ENCODE data around the gene CIAO2B.
A peak's percentile ranks its signal among the peaks of the same experiment; 100 is the strongest.
"Not testable (repeated sequence)": the region's sequence is repeated elsewhere in the genome, so short reads cannot be mapped to it uniquely, and the experiment has no call there.

CIAO2B gene

DNA sequence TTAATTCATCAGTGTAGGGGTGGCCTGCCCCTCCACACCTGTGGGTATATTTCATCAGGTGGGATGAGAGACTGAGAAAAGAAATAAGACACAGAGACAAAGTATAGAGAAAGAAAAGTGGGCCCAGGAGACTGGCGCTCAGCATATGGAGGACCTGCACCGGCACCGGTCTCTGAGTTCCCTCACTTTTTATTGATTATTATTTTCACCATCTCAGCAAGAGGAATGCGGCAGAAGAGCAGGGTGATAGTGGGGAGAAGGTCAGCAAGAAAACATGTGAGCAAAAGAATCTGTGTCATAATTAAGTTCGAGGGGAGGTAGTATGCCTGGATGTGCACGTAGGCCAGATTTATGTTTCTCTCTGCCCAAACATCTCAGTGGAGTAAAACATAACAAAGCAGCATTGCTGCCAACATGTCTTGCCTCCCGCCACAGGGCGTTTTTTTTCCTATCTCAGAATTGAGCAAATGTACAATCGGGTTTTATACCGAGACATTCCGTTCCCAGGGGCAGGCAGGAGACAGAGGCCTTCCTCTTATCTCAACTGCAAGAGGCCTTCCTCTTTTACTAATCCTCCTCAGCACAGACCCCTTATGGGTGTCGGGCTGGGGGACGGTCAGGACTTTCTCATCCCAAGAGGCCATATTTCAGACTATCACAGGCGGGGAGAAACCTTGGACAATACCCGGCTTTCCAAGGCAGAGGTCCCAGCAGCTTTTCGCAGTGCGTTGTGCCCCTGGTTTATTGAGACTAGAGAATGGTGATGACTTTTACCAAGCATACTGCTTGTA lies 21.4 kb upstream of the CIAO2B start:
- not testable (repeated sequence) for DNase-seq (ENCODE audit: low read depth in 2 of 2)

- peak; percentile 15 to 29 for DNase-seq (ENCODE audit: low read depth in 2 of 2)
Observed at GRCh38 chr16:66954097-66954659, 20.0 kb upstream of the CIAO2B start.

DNA sequence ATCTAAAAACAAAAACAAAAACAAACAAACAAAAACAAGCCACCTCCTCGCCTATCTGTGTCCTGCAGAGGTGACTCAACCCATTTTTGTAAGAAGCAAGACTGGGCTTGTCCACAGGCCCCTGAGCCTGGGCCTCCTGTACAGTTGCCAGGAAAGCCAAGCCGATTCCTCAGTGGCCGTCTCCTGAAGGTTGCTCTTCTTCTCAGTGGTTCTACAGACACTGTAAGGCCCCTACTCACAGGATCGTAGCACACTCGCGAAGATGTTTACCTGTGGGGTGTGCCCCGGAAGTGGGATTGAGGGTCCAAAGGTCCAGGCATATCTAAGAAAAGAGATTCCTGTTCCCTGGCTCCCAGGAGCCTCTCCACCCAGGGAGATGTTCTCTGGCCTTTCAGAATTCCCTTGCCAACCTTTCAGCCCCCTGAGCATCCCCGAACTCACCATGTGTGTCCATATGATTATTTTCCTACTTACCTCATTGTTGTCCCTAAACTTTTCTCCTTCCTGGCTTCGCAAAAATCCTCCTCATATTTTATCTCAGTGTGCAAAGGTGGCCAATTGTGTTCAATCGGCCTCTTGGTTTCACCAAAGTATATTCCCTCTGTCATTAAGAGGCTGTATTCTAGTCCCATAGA lies 19.4 kb upstream of the CIAO2B start:
- DNase-seq (ENCODE audit: low read depth in 2 of 2): no peak

DNA sequence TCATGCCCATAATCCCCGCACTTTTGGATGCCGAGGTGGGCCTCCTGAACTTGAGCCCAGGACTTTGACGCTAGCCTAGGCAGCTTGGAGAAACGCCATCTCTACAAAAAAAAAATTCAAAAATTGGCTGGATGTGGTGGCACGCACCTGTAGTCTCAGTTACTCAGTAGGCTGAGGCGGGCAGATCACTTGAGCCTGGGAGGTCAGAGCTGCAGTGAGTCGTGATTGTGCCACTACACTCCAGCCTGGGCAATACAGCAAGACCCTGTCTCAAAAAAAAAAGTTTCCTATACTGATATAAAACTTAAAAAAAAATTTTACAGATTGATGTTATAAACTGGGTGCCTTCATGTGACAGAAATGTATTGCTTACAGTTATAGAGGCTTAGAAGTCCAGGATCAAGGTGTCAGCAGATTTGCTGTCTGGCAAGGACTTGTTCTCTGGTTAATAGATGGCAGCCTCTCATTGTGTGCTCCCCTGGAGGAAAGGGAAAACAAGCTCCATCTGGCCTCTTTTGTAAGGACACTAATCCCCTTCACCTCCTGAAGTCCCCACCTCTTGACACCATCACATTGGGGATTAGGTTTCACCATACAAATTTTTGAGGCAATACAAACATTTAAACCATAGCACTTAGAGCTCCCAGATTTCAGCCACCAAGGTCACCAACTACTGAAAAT lies 18.4 kb upstream of the CIAO2B start:
- DNase-seq (ENCODE audit: low read depth in 2 of 2): no peak

DNA sequence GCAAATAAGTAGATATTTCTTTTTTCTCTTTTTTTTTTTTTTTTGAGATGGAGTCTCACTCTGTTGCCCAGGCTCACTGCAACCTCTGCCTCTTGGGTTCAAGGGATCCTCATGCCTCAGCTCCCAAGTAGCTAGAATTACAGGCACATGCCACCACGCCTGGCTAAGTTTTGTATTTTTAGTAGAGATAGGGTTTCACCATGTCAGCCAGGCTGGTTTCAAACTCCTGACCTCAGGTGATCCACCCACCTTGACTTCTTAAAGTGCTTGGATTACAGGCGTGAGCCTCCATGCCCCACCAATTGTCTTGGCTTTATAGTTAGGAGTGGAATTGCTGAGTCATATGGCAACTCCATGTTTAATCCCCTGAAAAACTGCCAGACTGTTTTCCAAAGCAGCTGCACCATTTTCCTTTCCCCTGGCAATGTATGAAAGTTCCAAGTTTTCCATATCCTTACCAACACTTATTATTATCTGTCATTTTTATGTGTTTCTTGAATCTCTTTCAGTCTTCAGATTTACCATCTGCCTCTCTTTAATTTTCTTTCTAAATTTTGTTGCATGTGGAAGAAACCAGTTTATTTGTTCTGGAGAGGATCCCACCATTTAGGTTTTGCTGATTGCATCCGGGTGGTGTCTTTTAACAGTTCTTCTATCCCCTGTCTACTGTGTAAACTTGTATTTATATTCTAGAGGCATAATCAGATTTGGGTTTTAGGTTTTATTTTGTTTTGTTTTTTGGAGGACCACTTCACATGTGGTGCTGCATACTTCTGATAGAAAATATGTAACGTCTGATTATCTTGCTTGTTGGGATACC lies 17.0 kb upstream of the CIAO2B start:
- DNase-seq (ENCODE audit: low read depth in 2 of 2): no peak

GRCh38 chr16:66950437-66950836 lies 16.2 kb upstream of the CIAO2B start:
- DNase-seq (ENCODE audit: low read depth in 2 of 2): no peak

GRCh38 chr16:66949472-66949871 lies 15.3 kb upstream of the CIAO2B start:
- DNase-seq (ENCODE audit: low read depth in 2 of 2): no peak

DNA sequence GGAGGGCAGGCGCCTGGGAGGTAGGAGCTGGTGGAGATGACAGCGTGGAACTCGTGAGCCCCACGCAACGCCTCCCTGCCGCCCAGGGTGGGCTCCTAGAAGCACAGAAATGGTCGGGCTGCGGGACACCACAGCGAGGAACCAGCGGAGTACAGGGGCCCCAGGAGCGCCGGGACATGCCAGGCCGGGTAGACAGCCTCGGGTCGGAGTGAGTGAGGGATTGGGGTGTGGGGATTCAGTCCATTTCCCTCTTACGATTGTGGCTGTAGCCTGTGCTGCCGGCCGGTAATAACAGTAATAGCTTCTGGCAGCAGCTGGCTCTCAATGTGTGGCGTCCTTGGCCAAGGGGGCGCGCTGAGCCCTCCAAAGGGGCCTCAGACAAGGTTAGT lies 14.6 kb upstream of the CIAO2B start:
- DNase-seq (ENCODE audit: low read depth in 2 of 2): no peak

- DNase-seq (ENCODE audit: low read depth in 2 of 2): no peak
Observed at GRCh38 chr16:66948134-66948836, 14.1 kb upstream of the CIAO2B start.

DNA sequence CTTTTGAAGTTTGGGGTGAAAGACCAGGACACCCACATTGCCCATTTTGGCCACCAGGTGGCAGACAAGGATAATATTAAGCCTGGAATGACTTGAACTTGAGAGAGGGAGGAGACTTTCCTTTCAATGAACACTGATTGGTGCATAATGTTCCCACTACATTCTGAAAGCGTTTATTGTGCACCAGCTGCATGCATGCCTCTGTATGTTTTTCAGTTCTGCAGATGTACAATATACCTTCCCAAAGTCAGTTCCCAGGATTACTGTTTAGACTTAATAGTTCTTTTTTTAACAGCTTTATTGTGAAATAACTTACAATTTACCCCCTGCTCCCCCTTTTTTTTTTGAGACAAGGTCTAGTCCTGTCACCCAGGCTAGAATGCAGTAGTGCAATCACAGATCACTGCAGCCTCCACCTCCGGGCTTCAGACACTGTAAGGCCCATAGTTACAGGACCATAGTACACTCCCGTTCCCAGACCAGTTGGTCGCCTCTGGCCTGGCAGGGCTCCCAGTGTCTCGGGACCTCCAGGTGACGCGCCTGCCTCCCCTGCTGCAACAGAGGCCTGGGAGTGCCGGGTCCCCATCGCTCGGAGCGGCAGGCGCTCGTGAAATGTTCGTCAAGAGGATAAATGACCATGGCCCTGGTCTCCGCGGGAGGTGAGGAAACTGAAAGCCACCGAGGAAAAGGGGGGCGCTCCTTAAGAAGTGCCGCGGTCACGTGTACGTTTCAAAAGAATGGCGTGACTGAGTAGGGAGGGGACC lies 13.3 kb upstream of the CIAO2B start:
- DNase-seq (ENCODE audit: low read depth in 2 of 2): peak; percentile 44 to 52

GRCh38 chr16:66946974-66947301 lies 12.7 kb upstream of the CIAO2B start:
- DNase-seq (ENCODE audit: low read depth in 2 of 2): no peak

GRCh38 chr16:66946541-66946940 lies 12.3 kb upstream of the CIAO2B start:
- DNase-seq (ENCODE audit: low read depth in 2 of 2): no peak

DNA sequence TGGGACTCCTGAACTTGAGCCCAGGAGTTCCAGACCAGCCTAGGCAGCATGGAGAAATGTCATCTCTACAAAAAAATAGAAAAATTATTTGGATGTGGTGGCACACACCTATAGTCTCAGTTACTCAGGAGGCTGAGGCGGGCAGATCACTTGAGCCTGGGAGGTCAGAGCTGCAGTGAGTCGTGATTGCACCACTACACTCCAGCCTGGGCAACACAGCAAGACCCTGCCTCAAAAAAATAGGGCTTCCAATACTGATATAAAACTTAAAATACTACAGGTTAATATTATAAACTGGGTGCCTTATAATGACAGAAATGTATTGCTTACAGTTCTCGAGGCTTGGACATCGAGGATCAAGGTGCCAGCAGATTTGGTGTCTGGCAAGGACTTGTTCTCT lies 11.7 kb upstream of the CIAO2B start:
- no peak for DNase-seq (ENCODE audit: low read depth in 2 of 2)

- not testable (repeated sequence) for DNase-seq (ENCODE audit: low read depth in 2 of 2)
Observed at GRCh38 chr16:66944971-66945370, 10.8 kb upstream of the CIAO2B start.

DNA sequence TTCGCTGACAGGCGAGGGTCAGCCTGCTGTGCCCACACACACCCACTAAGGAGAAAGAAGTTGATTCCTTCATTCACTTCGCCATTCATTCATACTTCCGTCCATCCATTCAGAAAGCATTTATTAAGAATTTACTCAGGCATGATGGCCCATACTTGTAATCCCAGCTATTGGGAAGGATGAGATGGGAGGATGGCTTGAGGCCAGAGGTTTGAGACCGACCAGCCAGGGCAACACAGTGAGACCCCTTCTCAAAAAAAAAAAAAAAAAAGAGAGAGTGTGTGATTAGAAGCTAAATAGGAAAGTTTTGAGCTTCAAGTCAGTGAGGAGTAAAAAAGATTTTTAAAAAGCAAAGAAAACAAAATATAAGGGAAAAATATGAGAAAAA lies 9.8 kb upstream of the CIAO2B start:
- DNase-seq (ENCODE audit: low read depth in 2 of 2): no peak

GRCh38 chr16:66943426-66944053 lies 9.3 kb upstream of the CIAO2B start:
- no peak for DNase-seq (ENCODE audit: low read depth in 2 of 2)

GRCh38 chr16:66942981-66943380 lies 8.8 kb upstream of the CIAO2B start:
- DNase-seq (ENCODE audit: low read depth in 2 of 2): no peak

DNA sequence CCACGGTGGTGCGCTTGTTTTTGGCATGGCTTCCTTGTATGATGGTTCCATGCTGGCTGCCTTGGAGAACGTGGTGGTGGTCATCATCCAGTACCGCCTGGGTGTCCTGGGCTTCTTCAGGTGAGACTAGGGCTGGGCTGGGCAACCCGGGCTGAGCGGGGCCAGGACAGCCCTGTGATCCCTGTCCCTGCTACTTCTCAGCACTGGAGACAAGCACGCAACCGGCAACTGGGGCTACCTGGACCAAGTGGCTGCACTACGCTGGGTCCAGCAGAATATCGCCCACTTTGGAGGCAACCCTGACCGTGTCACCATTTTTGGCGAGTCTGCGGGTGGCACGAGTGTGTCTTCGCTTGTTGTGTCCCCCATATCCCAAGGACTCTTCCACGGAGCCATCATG lies 6.0 kb upstream of the CIAO2B start:
- no peak for DNase-seq (ENCODE audit: low read depth in 2 of 2)

DNA sequence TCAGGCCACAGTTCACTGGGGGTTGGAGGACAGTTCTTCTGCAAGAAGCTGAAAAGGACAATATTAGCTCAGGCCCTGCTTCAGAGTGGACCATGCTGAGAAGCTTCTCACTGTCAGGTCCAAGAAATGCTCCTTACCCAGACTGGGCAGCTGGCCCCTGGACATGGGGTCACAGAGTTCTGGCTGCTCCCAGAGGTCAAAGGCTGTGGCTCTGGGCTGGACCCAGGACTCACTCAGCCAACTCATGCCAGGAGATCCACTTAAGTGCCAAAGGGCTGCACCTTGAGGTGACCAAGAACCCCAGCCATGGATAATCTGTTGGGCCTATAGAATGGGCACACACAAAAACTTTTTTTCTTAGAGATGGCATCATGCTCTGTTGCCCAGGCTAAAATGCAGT lies 5.2 kb upstream of the CIAO2B start:
- DNase-seq (ENCODE audit: low read depth in 2 of 2): no peak

- no peak for DNase-seq (ENCODE audit: low read depth in 2 of 2)
Observed at GRCh38 chr16:66937725-66938337, 3.6 kb upstream of the CIAO2B start.

Measured in fibroblast of skin of left biceps (primary cell).